ENCODE results near the gene CCDC184. TPM values are rescaled to one million over a fixed set of nuclear protein-coding genes. Genes with fewer than 3 reads are reported as not detected.
"Not testable (repeated sequence)": the region's sequence is repeated elsewhere in the genome, so short reads cannot be mapped to it uniquely, and the experiment has no call there.

The CCDC184 gene
- 1.0 TPM for total RNA-seq
- long read RNA-seq, partial matches to known transcripts, result 0 of 2 reads
- long read RNA-seq, other reads (novel, unspliced or antisense), result 0 of 2 reads

- intact Hi-C loops (cut with DNase I), result no loop called here
- peak; percentile 83 for DNase-seq (ENCODE audit: missing footprints)
- ATAC-seq, result peak; percentile 81
Observed at GRCh38 chr12:48183091-48183875, at the start of gene CCDC184. Gene CCDC184, plus strand, starts transcription at chr12:48183644. Its CDS starts 479 bp downstream, at chr12:48184123.

GRCh38 chr12:48135027-48135426 lies 48.4 kb upstream of the CCDC184 start:
- ATAC-seq (no peak), DNase-seq (ENCODE audit: missing footprints) (no peak)
- intact Hi-C loops (cut with DNase I), result no loop called here

- DNase-seq (ENCODE audit: missing footprints) (no peak), ATAC-seq (no peak)
- intact Hi-C loops (cut with DNase I), result no loop called here
Observed at GRCh38 chr12:48142818-48143674, 40.4 kb upstream of the CCDC184 start.

- ATAC-seq, result no peak
- intact Hi-C loops (cut with DNase I), result no loop called here
- no peak for DNase-seq (ENCODE audit: missing footprints)
Observed at GRCh38 chr12:48143898-48144297, 39.5 kb upstream of the CCDC184 start.

- ATAC-seq (peak; percentile 86), DNase-seq (ENCODE audit: missing footprints) (no peak)
- intact Hi-C loops (cut with DNase I), result loop anchor here (2.0 kb wide), 1 partner anchor 21 kb away; no protein-coding TSS in a partner anchor
Observed at GRCh38 chr12:48145981-48146380, 37.5 kb upstream of the CCDC184 start.

GRCh38 chr12:48151103-48151771 lies 32.2 kb upstream of the CCDC184 start:
- intact Hi-C loops (cut with DNase I), result no loop called here
- peak; percentile 37 for ATAC-seq
- DNase-seq (ENCODE audit: missing footprints), result no peak

- not testable (repeated sequence) for DNase-seq (ENCODE audit: missing footprints); ATAC-seq
- intact Hi-C loops (cut with DNase I), result loop anchor here (2.0 kb wide), 1 partner anchor 37 kb away; the partner anchor contains the start of gene PFKM
Observed at GRCh38 chr12:48155786-48156185, 27.7 kb upstream of the CCDC184 start.

- no peak for DNase-seq (ENCODE audit: missing footprints)
- ATAC-seq, result no peak
- intact Hi-C loops (cut with DNase I), result loop anchor here (1.0 to 2.0 kb wide), 2 partner anchors 38 to 50 kb away; partner anchors contain the start of genes PFKM and SENP1
Observed at GRCh38 chr12:48156652-48157017, 26.8 kb upstream of the CCDC184 start.

- ATAC-seq (peak; percentile 99), DNase-seq (ENCODE audit: missing footprints) (peak; percentile 99)
- intact Hi-C loops (cut with DNase I), result loop anchor here (1.0 to 2.0 kb wide), 2 partner anchors 38 to 51 kb away; partner anchors contain the start of genes PFKM and SENP1
Observed at GRCh38 chr12:48157018-48157888, 26.2 kb upstream of the CCDC184 start, which contains the start of gene ASB8. Gene ASB8, minus strand, starts transcription at chr12:48157515. Its CDS starts 4,019 bp downstream, at chr12:48153496.

GRCh38 chr12:48157889-48158370 lies 25.5 kb upstream of the CCDC184 start:
- intact Hi-C loops (cut with DNase I), result loop anchor here (1.0 to 2.0 kb wide), 2 partner anchors 39 to 52 kb away; partner anchors contain the start of genes PFKM and SENP1
- no peak for ATAC-seq

GRCh38 chr12:48160046-48160445 lies 23.4 kb upstream of the CCDC184 start:
- intact Hi-C loops (cut with DNase I), result no loop called here
- DNase-seq (ENCODE audit: missing footprints), result no peak
- no peak for ATAC-seq

More at GRCh38 chr12:48157889-48158370, 25.5 kb upstream of the CCDC184 start:
- DNase-seq (ENCODE audit: missing footprints), result no peak

GRCh38 chr12:48160807-48161206 lies 22.6 kb upstream of the CCDC184 start:
- DNase-seq (ENCODE audit: missing footprints) (no peak), ATAC-seq (no peak)
- intact Hi-C loops (cut with DNase I), result no loop called here

GRCh38 chr12:48163150-48163747 lies 20.2 kb upstream of the CCDC184 start:
- intact Hi-C loops (cut with DNase I), result no loop called here
- no peak for ATAC-seq
- no peak for DNase-seq (ENCODE audit: missing footprints)

GRCh38 chr12:48164451-48164850 lies 19.0 kb upstream of the CCDC184 start:
- intact Hi-C loops (cut with DNase I), result loop anchor here (2.0 kb wide), 1 partner anchor 28 kb away; no protein-coding TSS in a partner anchor
- ATAC-seq, result no peak

GRCh38 chr12:48165089-48165981 lies 18.1 kb upstream of the CCDC184 start:
- DNase-seq (ENCODE audit: missing footprints), result no peak
- ATAC-seq, result peak; percentile 57
- intact Hi-C loops (cut with DNase I), result loop anchor here (1.0 to 5.0 kb wide), 3 partner anchors 27 to 203 kb away; partner anchors contain the start of gene TMEM106C

More at GRCh38 chr12:48164451-48164850, 19.0 kb upstream of the CCDC184 start:
- DNase-seq (ENCODE audit: missing footprints), result no peak

GRCh38 chr12:48169011-48169410 lies 14.4 kb upstream of the CCDC184 start:
- ATAC-seq (no peak), DNase-seq (ENCODE audit: missing footprints) (no peak)
- intact Hi-C loops (cut with DNase I), result loop anchor here (5.0 kb wide), 1 partner anchor 207 kb away; the partner anchor contains the start of gene TMEM106C

All from Right ventricle myocardium inferior (tissue), 1 donor.